Cardiac fibroblast (primary cell): ENCODE measurements around the gene MAGI1.

Experiments
- DNase-seq, 2 donors: peaks; one replicate each; pipeline versions ENCODE4 v3.0.0 to v3.0.0-alpha.2; 2010; ENCODE audit warnings: low read depth in 2 of 2
- H3K4me3 ChIP-seq, 2 donors: replicated peaks in 1 of 2; 1 replicate in 1 of 2; 2 replicates in 1 of 2; pipeline ENCODE4 v1.5.1; 2011; ENCODE audit warnings: low read depth in 2 of 2, low read length in 2 of 2, mild to moderate bottlenecking in 2 of 2, moderate library complexity in 1 of 2
- CTCF ChIP-seq: IDR thresholded peaks from one replicate; pipeline ENCODE4 v1.5.1; 2011; ENCODE audit warnings: low read depth, mild to moderate bottlenecking, low read length, inconsistent platforms

The MAGI1 gene

GRCh38 chr3:65879372-65879771 lies 159.3 kb downstream of the MAGI1 start:
- no peak for DNase-seq
- H3K4me3 ChIP-seq: no peak overlapping the region
- TF ChIP-seq CTCF: no peak

- H3K4me3 ChIP-seq: no peak overlapping the region
- DNase-seq: no peak
- no peak for TF ChIP-seq CTCF
Measured at GRCh38 chr3:65878831-65879230, 159.9 kb downstream of the MAGI1 start.

GRCh38 chr3:65877160-65877559 lies 161.6 kb downstream of the MAGI1 start:
- TF ChIP-seq CTCF: no peak
- no peak overlapping the region for H3K4me3 ChIP-seq
- DNase-seq: no peak

- no peak for TF ChIP-seq CTCF
- no peak for DNase-seq
- no peak overlapping the region for H3K4me3 ChIP-seq
Measured at GRCh38 chr3:65876028-65876420, 162.7 kb downstream of the MAGI1 start.

GRCh38 chr3:65875393-65876027 lies 163.2 kb downstream of the MAGI1 start:
- TF ChIP-seq CTCF: no peak
- H3K4me3 ChIP-seq: no peak overlapping the region
- no peak for DNase-seq

GRCh38 chr3:65873869-65874268 lies 164.8 kb downstream of the MAGI1 start:
- H3K4me3 ChIP-seq: no peak overlapping the region
- TF ChIP-seq CTCF: no peak
- DNase-seq: no peak

GRCh38 chr3:65873028-65873427 lies 165.7 kb downstream of the MAGI1 start:
- H3K4me3 ChIP-seq: no peak overlapping the region
- TF ChIP-seq CTCF: no peak
- DNase-seq: peak in 1 of 2 donors; percentile 15
